Transverse colon (tissue), 3 donors: ENCODE results near the gene IGLL5.

Source experiments
- CTCF ChIP-seq, 5 experiments: fragments of 200-600 bp in 3 of 5; fragments of 450-650 bp in 2 of 5; sonication (generic) in 3 of 5; IDR thresholded peaks; 1 replicate in 2 of 5; 2 replicates in 3 of 5; pipeline ENCODE4 v1.5.1; 2016 to 2017; ENCODE audit warnings: antibody characterized with exemption in 5 of 5, inconsistent platforms in 3 of 5, mild to moderate bottlenecking in 2 of 5, moderate library complexity in 1 of 5
- EP300 ChIP-seq: sonication (generic); formaldehyde crosslinking; IDR thresholded peaks from one replicate; pipeline ENCODE4 v1.6.1; 2017; ENCODE audit warnings: antibody characterized with exemption, low read depth
- POLR2A ChIP-seq: fragments of 450-650 bp; IDR thresholded peaks from one replicate; pipeline ENCODE4 v1.6.1; 2016; ENCODE audit warnings: antibody characterized with exemption, mild to moderate bottlenecking, moderate library complexity

- peak; percentile 27 to 44 (median 35) for TF ChIP-seq CTCF (IDR thresholded peaks at IDR 0.05)
- no peak for TF ChIP-seq POLR2A
- no peak for TF ChIP-seq EP300
Observed at GRCh38 chr22:22855617-22856308, 31.9 kb upstream of the IGLL5 start.
